K562 (cell line): ENCODE measurements around the gene TMEM202. TPM values are rescaled to one million over a fixed set of nuclear protein-coding genes. Genes with fewer than 3 reads are reported as not detected.

Source experiments
- ATAC-seq: fragments of 200-7000 bp; cut with Tn5 transposase; 3 replicates; pipeline ENCODE4 v1.9.1; 2020; ENCODE audit warnings: moderate library complexity
- BruUV-seq: library from RNA; stranded (reverse); fragments of 400-500 nt; replicated peaks from 2 replicates; lab custom pipeline; 2021; lab: Mats Ljungman, UMichigan
- CTCF ChIA-PET: fragments of 300-600 bp; formaldehyde crosslinking; extraction: SDS; loops from one replicate; lab custom pipeline; 2021; ENCODE audit warnings: low intra/inter-chr PET ratio; lab: Yijun Ruan, JAX
- POLR2A ChIA-PET: fragments of 300-600, 350-650 bp; sonication (Branson Sonifier 250); formaldehyde crosslinking; extraction: SDS; loops from one replicate; lab custom pipeline; 2021; ENCODE audit warnings: antibody characterized with exemption, inconsistent platforms; lab: Yijun Ruan, JAX
- DNase-seq, 4 experiments: peaks; one replicate each; pipeline versions ENCODE4 v3.0.0 to v3.0.0-alpha.2; 2011 to 2018; ENCODE audit warnings: low spot score in 3 of 4, mixed read lengths in 3 of 4; ENCODE audit errors: extremely low read depth in 1 of 4
- FAIRE-seq: peaks from 2 replicates; lab custom pipeline; 2011; peaks lifted over from hg19 to GRCh38; lab: Jason Lieb, UNC
- H2AFZ ChIP-seq: 2 replicates; pipeline ENCODE4 v1.6.0; 2011; ENCODE audit warnings: low read depth, low read length, control low read depth, inconsistent platforms
- H3K27ac ChIP-seq: fragments of 200-600 bp; 3 replicates; pipeline ENCODE4 v1.8.0; 2011; ENCODE audit warnings: low read depth, mild to moderate bottlenecking, control low read depth, inconsistent platforms, low read length, moderate library complexity, mixed read lengths; ENCODE audit errors: extremely low read depth
- H3K27me3 ChIP-seq, 2 experiments: fragments of 300-600 bp in 1 of 2; 2 replicates in 1 of 2; 3 replicates in 1 of 2; pipeline versions ENCODE4 v1.6.0 to v1.8.0; 2011; ENCODE audit warnings: inconsistent platforms in 2 of 2, low read length in 2 of 2, mild to moderate bottlenecking in 1 of 2, mixed read lengths in 1 of 2, moderate library complexity in 1 of 2; ENCODE audit not compliant: control insufficient read depth in 2 of 2, insufficient read depth in 2 of 2
- H3K36me3 ChIP-seq: fragments of 300-600 bp; 3 replicates; pipeline ENCODE4 v1.8.0; 2011; ENCODE audit warnings: mild to moderate bottlenecking, low read length, inconsistent platforms; ENCODE audit not compliant: control insufficient read depth, insufficient read depth
- H3K4me1 ChIP-seq, 2 experiments: fragments of 200-600 bp in 1 of 2; replicated peaks in 1 of 2; 2 replicates in 1 of 2; 3 replicates in 1 of 2; pipeline versions ENCODE4 v1.5.1 to v1.8.0; 2011; ENCODE audit warnings: inconsistent platforms in 2 of 2, low read length in 2 of 2, mild to moderate bottlenecking in 1 of 2, mixed read lengths in 1 of 2, moderate library complexity in 1 of 2; ENCODE audit not compliant: control insufficient read depth in 2 of 2, insufficient read depth in 2 of 2
- H3K4me2 ChIP-seq: 2 replicates; pipeline ENCODE4 v1.6.1; 2011; ENCODE audit warnings: low read length, control low read depth, inconsistent platforms, mixed read lengths; ENCODE audit not compliant: insufficient read depth
- H3K4me3 ChIP-seq: fragments of 200-600 bp; sonication (generic), shearing (Covaris generic); 2 replicates; pipeline ENCODE4 v1.5.1; 2016; ENCODE audit warnings: control low read depth, inconsistent platforms
- H3K79me2 ChIP-seq: fragments of 200-600 bp; 3 replicates; pipeline ENCODE4 v1.8.0; 2011; ENCODE audit warnings: low read length, inconsistent platforms; ENCODE audit not compliant: control insufficient read depth, insufficient read depth
- H3K9ac ChIP-seq, 2 experiments: 2 replicates each; pipeline versions ENCODE4 v1.6.0 to v1.6.1; 2011; ENCODE audit warnings: low read depth in 2 of 2, low read length in 2 of 2, control low read depth in 1 of 2, inconsistent platforms in 1 of 2, mild to moderate bottlenecking in 1 of 2, mixed read lengths in 1 of 2; ENCODE audit not compliant: insufficient read depth in 1 of 2
- H3K9me1 ChIP-seq: one replicate; pipeline ENCODE4 v1.6.0; 2011; ENCODE audit warnings: inconsistent platforms, mild to moderate bottlenecking, low read length, moderate library complexity; ENCODE audit not compliant: control insufficient read depth, insufficient read depth
- H3K9me3 ChIP-seq: replicated peaks from 2 replicates; pipeline ENCODE4 v1.5.1; 2011; ENCODE audit warnings: low read depth, low read length, inconsistent platforms; ENCODE audit not compliant: control insufficient read depth, insufficient read depth
- H4K20me1 ChIP-seq: replicated peaks from 2 replicates; pipeline ENCODE4 v1.6.1; 2011; ENCODE audit warnings: low read length, inconsistent platforms, mixed read lengths; ENCODE audit not compliant: control insufficient read depth, insufficient read depth
- ARNT ChIP-seq, 2 experiments: fragments of 450-650 bp; IDR thresholded peaks; 2 replicates each; pipeline ENCODE4 v1.6.1; 2016; ENCODE audit warnings: mild to moderate bottlenecking in 1 of 2
- HDGF ChIP-seq: fragments of 450-650 bp; IDR thresholded peaks from 2 replicates; pipeline ENCODE4 v1.6.1; 2016
- HMG20A ChIP-seq: fragments of 450-650 bp; formaldehyde crosslinking; conservative IDR thresholded peaks from 2 replicates; pipeline ENCODE4 v1.4.0; 2020; ENCODE audit warnings: mild to moderate bottlenecking, mixed read lengths
- NRF1 ChIP-seq, 2 experiments: fragments of 450-650 bp; IDR thresholded peaks in 1 of 2; conservative IDR thresholded peaks in 1 of 2; 2 replicates each; pipeline ENCODE4 v1.6.1; 2014; ENCODE audit warnings: mild to moderate bottlenecking in 2 of 2
- RB1 ChIP-seq: fragments of 450-650 bp; IDR thresholded peaks from 2 replicates; pipeline ENCODE4 v1.6.1; 2017; ENCODE audit warnings: low read depth, mild to moderate bottlenecking
- SMAD1 ChIP-seq: fragments of 150-350 bp; IDR thresholded peaks from 2 replicates; pipeline ENCODE4 v1.6.1; 2014; ENCODE audit warnings: low read length, low read depth; ENCODE audit not compliant: partially characterized antibody
- SMAD3 ChIP-seq: fragments of 450-650 bp; formaldehyde crosslinking; conservative IDR thresholded peaks from 2 replicates; pipeline ENCODE4 v1.4.0; 2020; ENCODE audit warnings: mild to moderate bottlenecking
- TAF7 ChIP-seq: fragments of 450-650 bp; IDR thresholded peaks from 2 replicates; pipeline ENCODE4 v1.6.1; 2016; ENCODE audit warnings: missing genetic modification characterization, missing compliant biosample characterization
- ZNF184 ChIP-seq: sonication (generic); formaldehyde crosslinking; IDR thresholded peaks from 2 replicates; pipeline ENCODE4 v1.5.0; 2020; ENCODE audit warnings: missing genetic modification reagents
- ZNF445 ChIP-seq: fragments of 250-450 bp; sonication (Bioruptor Pico); IDR thresholded peaks from 2 replicates; pipeline ENCODE4 v1.4.0; 2020; ENCODE audit warnings: low read depth, mild to moderate bottlenecking, moderate library complexity
- in situ Hi-C: fragments of 300-500 bp; cut with MboI; formaldehyde crosslinking; loops from 4 replicates; pipeline ENCODE4 v1.15.0; 2018; ENCODE audit warnings: inconsistent platforms, mixed read lengths
- intact Hi-C: fragments of 100-400 bp; cut with micrococcal nuclease; formaldehyde crosslinking; loops from 2 replicates; pipeline ENCODE4 v1.14.2; 2022
- polyA plus RNA-seq, 8 experiments: library from polyadenylated mRNA; depleted of rRNA in 4 of 8; stranded (reverse) in 5 of 8; unstranded in 3 of 8; fragments of >200 nt; fragmentation: Nextera tagmentation in 2 of 8; fragmentation: Illumina TruSeq in 1 of 8; extraction: Ambion mirVana in 2 of 8; extraction: Trizol in 1 of 8; gene quantifications; 2 replicates each; pipeline versions ENCODE4 v1.2.1 to v1.2.3, GENCODE V29; 2011 to 2014; ENCODE audit warnings: inconsistent platforms in 1 of 8, missing spikeins in 1 of 8
- total RNA-seq, 7 experiments: library from RNA; depleted of rRNA in 6 of 7; stranded (reverse); fragments of >200 nt in 6 of 7; fragmentation: Illumina TruSeq in 2 of 7; extraction: Trizol in 2 of 7; gene quantifications; 2 replicates each; pipeline versions ENCODE4 v1.2.1 to v1.2.3, GENCODE V29; 2011 to 2021; ENCODE audit warnings: low replicate concordance in 1 of 7
- TF ChIP-seq, protein P1 (sequence below): fragments of 250-450 bp; sonication (Bioruptor Pico); IDR thresholded peaks from 2 replicates; pipeline ENCODE4 v1.4.0; 2020; ENCODE audit warnings: borderline replicate concordance
- TF ChIP-seq, protein P2 (sequence below), 3 experiments: IDR thresholded peaks in 2 of 3; conservative IDR thresholded peaks in 1 of 3; 2 replicates each; pipeline ENCODE4 v1.5.1; 2011 to 2012; ENCODE audit warnings: low read length in 3 of 3, mild to moderate bottlenecking in 3 of 3, control low read depth in 2 of 3, improper control_type of control experiment in 1 of 3, inconsistent platforms in 1 of 3, low read depth in 1 of 3, mixed read lengths in 1 of 3, moderate library complexity in 1 of 3; ENCODE audit not compliant: insufficient read depth in 2 of 3
- TF ChIP-seq, protein P3 (sequence below): fragments of 450-650 bp; IDR thresholded peaks from 2 replicates; pipeline ENCODE4 v1.7.0; 2016; ENCODE audit warnings: borderline replicate concordance

Gene TMEM202
- total and polyA plus RNA-seq, 9 of the 15 experiments (the other 6 are each of a cell fraction or from before 2014, with no cell fraction given), result not detected

DNA sequence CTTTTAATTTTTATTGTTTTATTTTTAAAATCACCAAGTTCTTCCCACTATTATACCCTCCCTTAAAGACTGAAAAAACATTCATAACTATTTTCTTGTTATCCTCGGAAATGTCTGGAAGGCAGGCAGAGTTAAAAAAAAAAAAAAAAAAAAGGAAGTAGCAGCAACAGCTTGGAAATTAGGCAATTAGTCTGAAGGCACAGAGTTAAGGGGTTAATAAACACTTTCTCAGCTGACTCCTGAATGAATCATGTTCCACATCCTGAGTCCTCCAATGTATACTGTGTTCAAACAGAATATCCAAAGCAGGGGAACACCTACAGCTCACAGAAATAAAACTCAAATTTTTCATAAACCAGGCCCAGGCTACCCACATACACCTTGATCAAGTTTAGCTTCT lies 28.1 kb upstream of the TMEM202 start (continued):
- TF ChIP-seq, protein P1, sequence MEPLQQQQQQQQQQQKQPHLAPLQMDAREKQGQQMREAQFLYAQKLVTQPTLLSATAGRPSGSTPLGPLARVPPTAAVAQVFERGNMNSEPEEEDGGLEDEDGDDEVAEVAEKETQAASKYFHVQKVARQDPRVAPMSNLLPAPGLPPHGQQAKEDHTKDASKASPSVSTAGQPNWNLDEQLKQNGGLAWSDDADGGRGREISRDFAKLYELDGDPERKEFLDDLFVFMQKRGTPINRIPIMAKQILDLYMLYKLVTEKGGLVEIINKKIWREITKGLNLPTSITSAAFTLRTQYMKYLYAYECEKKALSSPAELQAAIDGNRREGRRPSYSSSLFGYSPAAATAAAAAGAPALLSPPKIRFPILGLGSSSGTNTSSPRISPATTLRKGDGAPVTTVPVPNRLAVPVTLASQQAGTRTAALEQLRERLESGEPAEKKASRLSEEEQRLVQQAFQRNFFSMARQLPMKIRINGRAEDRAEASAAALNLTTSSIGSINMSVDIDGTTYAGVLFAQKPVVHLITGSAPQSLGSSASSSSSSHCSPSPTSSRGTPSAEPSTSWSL (CRISPR knock-in tag), result no peak
- TF ChIP-seq ZNF445 (CRISPR knock-in tag), result no peak
- TF ChIP-seq, protein P2, sequence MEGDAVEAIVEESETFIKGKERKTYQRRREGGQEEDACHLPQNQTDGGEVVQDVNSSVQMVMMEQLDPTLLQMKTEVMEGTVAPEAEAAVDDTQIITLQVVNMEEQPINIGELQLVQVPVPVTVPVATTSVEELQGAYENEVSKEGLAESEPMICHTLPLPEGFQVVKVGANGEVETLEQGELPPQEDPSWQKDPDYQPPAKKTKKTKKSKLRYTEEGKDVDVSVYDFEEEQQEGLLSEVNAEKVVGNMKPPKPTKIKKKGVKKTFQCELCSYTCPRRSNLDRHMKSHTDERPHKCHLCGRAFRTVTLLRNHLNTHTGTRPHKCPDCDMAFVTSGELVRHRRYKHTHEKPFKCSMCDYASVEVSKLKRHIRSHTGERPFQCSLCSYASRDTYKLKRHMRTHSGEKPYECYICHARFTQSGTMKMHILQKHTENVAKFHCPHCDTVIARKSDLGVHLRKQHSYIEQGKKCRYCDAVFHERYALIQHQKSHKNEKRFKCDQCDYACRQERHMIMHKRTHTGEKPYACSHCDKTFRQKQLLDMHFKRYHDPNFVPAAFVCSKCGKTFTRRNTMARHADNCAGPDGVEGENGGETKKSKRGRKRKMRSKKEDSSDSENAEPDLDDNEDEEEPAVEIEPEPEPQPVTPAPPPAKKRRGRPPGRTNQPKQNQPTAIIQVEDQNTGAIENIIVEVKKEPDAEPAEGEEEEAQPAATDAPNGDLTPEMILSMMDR (IDR thresholded peaks at IDR 0.05 in 2 of 3, conservative IDR thresholded peaks at IDR 0.05 in 1 of 3; ENCODE audit: insufficient read depth in 2 of 3, low read depth in 1 of 3, low read length in 3 of 3), result no peak
- no peak for TF ChIP-seq TAF7 (tag)
- no peak for TF ChIP-seq NRF1 (conservative IDR thresholded peaks at IDR 0.05 in 1 of 2, IDR thresholded peaks at IDR 0.05 in 1 of 2)

DNA sequence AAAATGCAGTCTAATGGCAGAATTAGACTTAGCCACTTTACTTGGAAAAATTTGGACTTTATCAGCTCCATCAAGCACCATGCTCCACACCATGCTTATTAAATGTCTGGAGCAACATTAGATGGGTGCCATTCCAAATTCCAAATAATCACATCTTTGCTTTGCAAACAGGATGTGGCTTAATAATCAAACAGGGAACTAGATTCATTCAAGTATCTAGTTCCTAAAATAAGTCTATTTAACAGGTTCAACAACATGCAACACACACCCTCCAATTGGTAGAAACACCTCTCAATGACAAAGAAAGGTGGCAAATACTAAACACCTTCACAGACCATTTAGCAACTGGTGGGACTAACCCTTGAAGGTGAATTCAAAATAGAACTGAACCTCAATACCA lies 25.7 kb upstream of the TMEM202 start:
- in situ Hi-C loops, result no loop called here
- no peak for DNase-seq
- TF ChIP-seq RB1, result no peak
- no peak for TF ChIP-seq SMAD3 (CRISPR knock-in tag)
- TF ChIP-seq HMG20A (CRISPR knock-in tag), result no peak
- TF ChIP-seq, protein P3, sequence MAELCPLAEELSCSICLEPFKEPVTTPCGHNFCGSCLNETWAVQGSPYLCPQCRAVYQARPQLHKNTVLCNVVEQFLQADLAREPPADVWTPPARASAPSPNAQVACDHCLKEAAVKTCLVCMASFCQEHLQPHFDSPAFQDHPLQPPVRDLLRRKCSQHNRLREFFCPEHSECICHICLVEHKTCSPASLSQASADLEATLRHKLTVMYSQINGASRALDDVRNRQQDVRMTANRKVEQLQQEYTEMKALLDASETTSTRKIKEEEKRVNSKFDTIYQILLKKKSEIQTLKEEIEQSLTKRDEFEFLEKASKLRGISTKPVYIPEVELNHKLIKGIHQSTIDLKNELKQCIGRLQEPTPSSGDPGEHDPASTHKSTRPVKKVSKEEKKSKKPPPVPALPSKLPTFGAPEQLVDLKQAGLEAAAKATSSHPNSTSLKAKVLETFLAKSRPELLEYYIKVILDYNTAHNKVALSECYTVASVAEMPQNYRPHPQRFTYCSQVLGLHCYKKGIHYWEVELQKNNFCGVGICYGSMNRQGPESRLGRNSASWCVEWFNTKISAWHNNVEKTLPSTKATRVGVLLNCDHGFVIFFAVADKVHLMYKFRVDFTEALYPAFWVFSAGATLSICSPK, result no peak
- no peak for TF ChIP-seq SMAD1
- no peak for TF ChIP-seq ARNT (IDR thresholded peaks at IDR 0.05)
- no peak for TF ChIP-seq ZNF184 (CRISPR knock-in tag)
- no peak for TF ChIP-seq HDGF
- no peak for FAIRE-seq
- Histone ChIP-seq H3K79me2 (peaks cover 35% of the 10 kb centered on the region), H3K9me3 (no peaks in the 10 kb centered on the region), H2AFZ (no peak overlapping the region), H3K9ac (no peak overlapping the region), H3K27me3 (no peaks in the 10 kb centered on the region), H3K4me1 (peaks cover 8 to 15% of the 10 kb centered on the region in 2 experiments; a peak in 3 of 5 replicates), H3K36me3 (peaks cover 44% of the 10 kb centered on the region), H3K27ac (no peak overlapping the region), H4K20me1 (no peaks in the 10 kb centered on the region), H3K4me3 (no peak overlapping the region), H3K4me2 (no peak overlapping the region), H3K9me1 (no peaks in the 10 kb centered on the region)
- ChIA-PET CTCF (no interaction called here), POLR2A (interaction anchor here (1.2 kb wide), 1 partner anchor 182 kb away, joined by 3 read pairs; no protein-coding TSS in a partner anchor)
- no TSS peak for BruUV-seq
- ATAC-seq, result no peak
- intact Hi-C loops, result no loop called here
